Stimulated activated CD4-positive, alpha-beta T cell treated with anti-CD3 and anti-CD28 coated beads, TNF-alpha, amount 100 ng/mL, for 4 hours (primary cell): ENCODE data around the gene VAMP7.
A peak's percentile ranks its signal among the peaks of the same experiment; 100 is the strongest.
"Not testable (repeated sequence)": the region's sequence is repeated elsewhere in the genome, so short reads cannot be mapped to it uniquely, and the experiment has no call there.

Source experiments
- DNase-seq, 3 experiments: peaks; one replicate each; pipeline ENCODE4 v3.0.0-alpha.2; 2020; ENCODE audit warnings: low read depth in 3 of 3

Gene VAMP7

GRCh38 chrX:155907661-155908060 is 26.5 kb downstream of the VAMP7 start:
- not testable (repeated sequence) for DNase-seq

GRCh38 chrX:155923200-155923599 is 42.1 kb downstream of the VAMP7 start:
- no peak for DNase-seq

- not testable (repeated sequence) for DNase-seq
Observed at GRCh38 chrX:155930852-155931618, 49.9 kb downstream of the VAMP7 start.

GRCh38 chrX:155938132-155938531 is 57.0 kb downstream of the VAMP7 start:
- DNase-seq, result no peak

- no peak for DNase-seq
Observed at GRCh38 chrX:155949098-155949497, 68.0 kb downstream of the VAMP7 start.

- DNase-seq, result no peak
Observed at GRCh38 chrX:155951237-155951789, 70.2 kb downstream of the VAMP7 start.

GRCh38 chrX:155953055-155953454 is 71.9 kb downstream of the VAMP7 start:
- DNase-seq, result no peak

- DNase-seq, result no peak
Observed at GRCh38 chrX:155954793-155955192, 73.6 kb downstream of the VAMP7 start.

GRCh38 chrX:155956099-155956498 is 75.0 kb downstream of the VAMP7 start:
- DNase-seq, result no peak

GRCh38 chrX:155956649-155957048 is 75.5 kb downstream of the VAMP7 start:
- DNase-seq, result no peak

- DNase-seq, result no peak
Observed at GRCh38 chrX:155957843-155958242, 76.7 kb downstream of the VAMP7 start.

GRCh38 chrX:155959018-155959587 is 78.0 kb downstream of the VAMP7 start:
- DNase-seq, result no peak

GRCh38 chrX:155962906-155963305 is 81.8 kb downstream of the VAMP7 start:
- DNase-seq, result no peak

- peak in 1 of 3 experiments; percentile 5 for DNase-seq
Observed at GRCh38 chrX:155966876-155967275, 85.7 kb downstream of the VAMP7 start.

GRCh38 chrX:155967653-155968325 is 86.6 kb downstream of the VAMP7 start:
- no peak for DNase-seq

- no peak for DNase-seq
Observed at GRCh38 chrX:155968326-155968661, 87.1 kb downstream of the VAMP7 start.

- DNase-seq, result no peak
Observed at GRCh38 chrX:155968791-155969190, 87.6 kb downstream of the VAMP7 start.

- not testable (repeated sequence) for DNase-seq
Observed at GRCh38 chrX:155971658-155972057, 90.5 kb downstream of the VAMP7 start.

- not testable (repeated sequence) for DNase-seq
Observed at GRCh38 chrX:155972241-155972640, 91.1 kb downstream of the VAMP7 start.

- DNase-seq, result no peak
Observed at GRCh38 chrX:155983326-155983725, 102.2 kb downstream of the VAMP7 start.

GRCh38 chrX:155985208-155985607 is 104.1 kb downstream of the VAMP7 start:
- DNase-seq, result no peak

GRCh38 chrX:155986995-155987394 is 105.8 kb downstream of the VAMP7 start:
- DNase-seq, result not testable (repeated sequence)

GRCh38 chrX:155988859-155989258 is 107.7 kb downstream of the VAMP7 start:
- DNase-seq, result no peak
